DOHH2 (cell line): Measurements from ENCODE around the gene SLAMF1.

Source experiments
- EZH2phosphoT487 ChIP-seq: fragments of 200-600 bp; sonication (generic); IDR thresholded peaks from 2 replicates; pipeline ENCODE4 v1.6.1; 2017; ENCODE audit warnings: borderline replicate concordance, mild to moderate bottlenecking, antibody characterized with exemption, low read length, moderate library complexity, mixed read lengths
- TF ChIP-seq, protein P1 (sequence below): fragments of 200-600 bp; sonication (generic); IDR thresholded peaks from one replicate; pipeline ENCODE4 v1.5.1; 2014; ENCODE audit warnings: antibody characterized with exemption, mild to moderate bottlenecking, low read depth, low read length; ENCODE audit not compliant: poor library complexity, severe bottlenecking

DNA sequence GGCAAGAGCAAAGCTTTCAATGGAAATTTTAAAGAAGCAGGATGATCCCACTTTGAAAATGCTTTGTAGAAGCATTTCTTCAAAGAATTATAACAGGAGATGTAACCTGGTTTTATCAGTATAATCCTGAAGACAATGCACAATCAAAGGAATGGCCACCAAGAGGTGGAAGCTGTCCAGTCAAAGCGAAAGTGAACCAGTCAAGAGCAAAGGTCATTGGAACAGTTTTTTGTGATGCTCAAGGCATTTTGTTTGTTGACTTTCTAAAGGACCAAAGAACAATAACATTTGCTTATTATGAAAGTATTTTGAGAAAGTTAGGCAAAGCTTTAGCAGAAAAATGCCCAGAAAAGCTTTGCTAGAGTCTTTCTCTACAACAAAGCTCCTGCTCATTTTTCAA lies 62.1 kb downstream of the SLAMF1 start:
- TF ChIP-seq, protein P1, sequence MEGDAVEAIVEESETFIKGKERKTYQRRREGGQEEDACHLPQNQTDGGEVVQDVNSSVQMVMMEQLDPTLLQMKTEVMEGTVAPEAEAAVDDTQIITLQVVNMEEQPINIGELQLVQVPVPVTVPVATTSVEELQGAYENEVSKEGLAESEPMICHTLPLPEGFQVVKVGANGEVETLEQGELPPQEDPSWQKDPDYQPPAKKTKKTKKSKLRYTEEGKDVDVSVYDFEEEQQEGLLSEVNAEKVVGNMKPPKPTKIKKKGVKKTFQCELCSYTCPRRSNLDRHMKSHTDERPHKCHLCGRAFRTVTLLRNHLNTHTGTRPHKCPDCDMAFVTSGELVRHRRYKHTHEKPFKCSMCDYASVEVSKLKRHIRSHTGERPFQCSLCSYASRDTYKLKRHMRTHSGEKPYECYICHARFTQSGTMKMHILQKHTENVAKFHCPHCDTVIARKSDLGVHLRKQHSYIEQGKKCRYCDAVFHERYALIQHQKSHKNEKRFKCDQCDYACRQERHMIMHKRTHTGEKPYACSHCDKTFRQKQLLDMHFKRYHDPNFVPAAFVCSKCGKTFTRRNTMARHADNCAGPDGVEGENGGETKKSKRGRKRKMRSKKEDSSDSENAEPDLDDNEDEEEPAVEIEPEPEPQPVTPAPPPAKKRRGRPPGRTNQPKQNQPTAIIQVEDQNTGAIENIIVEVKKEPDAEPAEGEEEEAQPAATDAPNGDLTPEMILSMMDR: no peak
- TF ChIP-seq EZH2phosphoT487: no peak
